ENCODE data around the gene ZNF750.

The ZNF750 gene

DNA sequence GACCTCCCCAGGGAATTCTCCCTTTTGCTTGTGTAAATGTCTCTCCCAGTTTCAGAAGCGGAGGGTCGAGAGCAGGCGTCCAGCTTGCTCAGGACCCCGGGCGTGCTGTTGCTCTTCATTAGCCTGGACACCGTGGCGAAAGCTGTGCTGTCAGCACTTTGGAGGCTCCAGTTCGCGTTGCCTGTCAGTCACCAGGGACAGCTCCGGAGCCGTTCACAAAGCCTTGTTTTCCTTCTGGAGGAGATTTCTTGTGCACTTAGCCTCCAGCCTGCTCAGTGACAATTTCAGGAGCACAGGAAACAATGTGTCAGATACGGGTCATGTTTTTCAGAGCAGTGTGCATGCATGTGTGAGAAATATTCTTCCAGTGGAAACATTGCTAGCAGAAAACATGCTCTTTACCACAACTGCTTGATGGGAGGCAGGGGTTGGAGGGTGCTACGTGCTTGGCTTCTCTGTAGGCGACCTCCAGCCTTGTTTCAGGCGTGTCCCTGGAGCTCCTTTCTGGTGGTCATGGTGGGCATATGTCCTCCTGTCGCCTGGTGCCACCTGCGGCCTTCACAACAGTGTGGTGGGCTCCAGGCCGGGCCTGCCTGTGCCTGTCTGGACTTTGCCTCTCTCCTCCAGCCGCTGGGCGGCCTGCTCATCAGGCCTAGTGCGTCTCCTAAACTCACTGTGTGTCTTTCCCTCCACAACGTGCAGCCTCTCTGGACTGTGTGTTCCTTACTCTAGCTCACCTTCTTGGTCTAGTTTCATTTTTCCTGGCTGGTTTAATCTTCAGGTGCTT is 29.0 kb downstream of the ZNF750 start:
- no peak for DNase-seq

- no peak for DNase-seq
These were observed 30.6 kb downstream of the ZNF750 start for GRCh38 chr17:82808921-82809905.

DNA sequence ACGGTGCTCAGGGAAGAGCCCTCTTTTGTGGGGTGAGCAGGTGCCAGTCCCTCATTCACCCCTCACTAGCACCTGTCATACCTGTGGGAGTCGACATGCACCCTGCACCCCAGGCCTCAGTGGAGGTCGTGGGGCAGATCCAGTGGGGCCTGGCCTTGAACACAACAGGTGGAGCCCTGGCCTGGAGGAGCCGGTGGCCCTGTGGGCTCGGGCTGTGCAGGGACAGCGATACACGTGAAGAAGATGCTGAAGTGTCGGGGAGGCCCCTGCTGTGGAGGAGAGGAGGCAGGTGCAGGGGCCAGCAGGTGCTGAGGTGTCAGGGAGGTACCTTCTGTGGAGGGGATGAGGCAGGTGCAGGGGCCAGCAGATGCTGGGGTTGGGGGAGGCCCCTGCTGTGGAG is 31.8 kb downstream of the ZNF750 start:
- peak; percentile 50 for DNase-seq

- DNase-seq, result no peak
These were observed 32.3 kb downstream of the ZNF750 start for GRCh38 chr17:82807562-82807961.

- DNase-seq, result no peak
These were observed 32.7 kb downstream of the ZNF750 start for GRCh38 chr17:82807101-82807500.

DNA sequence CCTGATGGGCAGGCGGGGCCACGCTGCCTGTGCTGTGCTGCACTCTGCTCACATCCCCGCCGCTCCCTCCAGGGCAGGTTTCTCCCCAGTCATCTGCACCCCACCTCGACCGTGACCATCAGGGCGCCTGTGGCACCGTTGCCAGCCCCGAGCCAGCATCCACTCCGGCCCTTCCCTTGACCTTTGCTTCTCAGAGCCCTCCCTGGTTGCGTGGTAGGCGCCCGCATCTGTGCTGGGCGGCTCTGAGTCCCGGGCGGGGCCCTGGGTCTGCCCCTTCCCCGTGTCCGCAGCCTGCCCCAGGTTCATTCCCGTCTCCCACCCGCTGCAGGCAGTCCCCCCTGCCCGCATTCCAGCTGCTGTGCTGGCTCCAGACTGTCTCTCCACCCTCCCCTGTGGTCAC is 33.2 kb downstream of the ZNF750 start:
- DNase-seq, result no peak

- DNase-seq, result no peak
These were observed 34.0 kb downstream of the ZNF750 start for GRCh38 chr17:82805823-82806222.

DNA sequence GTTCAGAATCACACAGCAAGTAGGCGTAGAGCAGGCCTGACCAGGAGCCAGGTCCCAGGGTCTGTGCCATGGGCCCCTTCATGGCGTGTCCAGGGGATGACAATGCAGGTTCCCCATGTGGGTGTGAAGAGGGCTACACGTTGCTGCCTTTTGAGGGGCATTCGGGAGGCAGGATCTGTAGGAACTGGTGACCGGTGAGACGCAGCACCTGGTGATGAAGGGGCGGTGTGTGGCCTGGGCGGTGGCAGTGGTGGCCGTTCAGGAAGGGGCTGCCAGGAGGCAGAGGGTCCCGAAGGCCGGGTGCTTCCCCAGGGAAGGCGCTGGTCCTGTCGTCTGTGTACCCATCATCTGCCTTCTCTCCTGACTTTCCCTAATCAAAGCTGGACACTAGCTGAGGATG is 34.6 kb downstream of the ZNF750 start:
- no peak for DNase-seq

DNA sequence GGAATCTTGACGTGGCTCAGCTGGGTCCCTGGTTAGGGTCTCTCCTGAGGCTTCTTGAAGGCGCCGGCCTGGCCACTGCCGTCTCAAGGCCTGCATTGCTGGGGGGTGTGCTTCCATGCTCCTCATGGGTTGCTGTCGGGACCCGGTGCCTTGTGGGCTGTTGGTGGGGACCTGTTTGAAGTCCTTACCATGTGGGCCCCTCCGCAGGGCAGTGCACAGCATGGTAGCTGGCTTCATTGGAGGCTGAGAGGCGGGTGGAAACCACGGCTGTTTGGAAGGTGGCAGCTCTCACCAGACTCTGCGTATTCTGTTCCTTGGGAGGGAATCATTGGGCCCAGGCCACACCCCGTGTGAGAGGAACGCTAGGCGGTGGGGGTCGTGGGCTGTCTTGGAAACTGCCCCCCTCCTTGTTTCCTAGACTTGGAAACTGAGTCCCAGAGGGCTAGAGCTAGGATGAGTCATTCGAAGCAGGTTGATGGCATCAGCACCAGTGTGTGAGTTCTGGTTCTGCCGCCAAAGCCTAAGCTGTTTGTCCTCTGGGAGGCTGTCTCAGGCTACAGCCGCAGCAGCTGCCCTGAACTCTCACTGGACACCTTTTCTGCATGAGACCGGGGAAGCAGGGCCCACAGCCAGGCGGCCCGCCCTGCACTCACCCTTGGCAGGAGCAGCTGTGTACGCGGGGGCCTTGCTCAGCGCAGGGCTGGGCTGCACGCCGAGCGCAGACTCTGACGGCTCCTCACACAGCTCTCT is 35.2 kb downstream of the ZNF750 start:
- DNase-seq, result no peak

GRCh38 chr17:82803606-82804005 is 36.2 kb downstream of the ZNF750 start:
- DNase-seq, result no peak

GRCh38 chr17:82803185-82803584 is 36.6 kb downstream of the ZNF750 start:
- no peak for DNase-seq

- no peak for DNase-seq
These were observed 37.6 kb downstream of the ZNF750 start for GRCh38 chr17:82802075-82802780.

DNA sequence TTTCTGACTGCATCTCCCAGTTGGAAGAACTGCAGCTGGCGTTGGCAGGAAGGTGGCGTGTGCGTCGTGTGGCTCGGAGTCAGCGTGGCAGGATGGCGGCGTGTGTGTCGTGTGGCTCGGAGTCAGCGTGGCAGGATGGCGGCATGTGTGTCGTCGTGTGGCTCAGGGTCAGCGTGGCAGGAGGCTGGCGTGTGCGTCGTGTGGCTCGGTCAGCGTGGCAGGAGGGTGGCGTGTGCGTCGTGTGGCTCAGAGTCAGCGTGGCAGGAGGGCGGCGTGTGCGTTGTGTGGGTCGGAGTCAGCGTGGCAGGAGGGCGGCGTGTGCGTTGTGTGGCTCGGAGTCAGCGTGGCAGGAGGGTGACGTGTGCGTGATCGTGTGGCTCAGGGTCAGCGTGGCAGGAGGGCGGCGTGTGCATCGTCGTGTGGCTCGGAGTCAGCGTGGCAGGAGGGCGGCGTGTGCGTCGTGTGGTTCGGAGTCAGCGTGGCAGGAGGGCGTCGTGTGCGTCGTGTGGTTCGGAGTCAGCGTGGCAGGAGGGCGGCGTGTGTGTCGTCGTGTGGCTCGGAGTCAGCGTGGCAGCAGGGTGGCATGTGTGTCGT is 38.3 kb downstream of the ZNF750 start:
- no peak for DNase-seq

DNA sequence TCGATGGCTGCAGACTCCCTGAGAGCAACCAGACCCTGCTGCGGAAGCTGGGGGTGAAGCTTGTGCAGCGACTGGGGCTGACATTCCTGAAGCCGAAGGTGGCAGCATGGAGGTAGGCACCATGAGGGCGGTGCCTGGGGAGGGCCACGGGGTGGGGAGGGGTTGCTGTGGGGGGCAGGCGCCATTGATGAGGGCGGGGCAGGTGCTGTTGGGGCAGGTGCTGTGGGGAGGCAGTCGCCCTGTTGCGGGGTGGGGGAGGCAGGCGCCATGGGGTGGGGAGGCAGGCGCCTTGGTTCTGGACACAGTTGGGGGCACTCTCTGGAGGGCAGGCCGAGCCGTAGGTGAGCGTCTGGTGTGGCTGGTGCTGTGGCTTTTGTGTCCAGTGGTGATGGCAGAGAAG is 38.9 kb downstream of the ZNF750 start:
- no peak for DNase-seq

GRCh38 chr17:82799591-82799990 is 40.2 kb downstream of the ZNF750 start:
- no peak for DNase-seq

- no peak for DNase-seq
These were observed 41.1 kb downstream of the ZNF750 start for GRCh38 chr17:82798752-82799151.

DNA sequence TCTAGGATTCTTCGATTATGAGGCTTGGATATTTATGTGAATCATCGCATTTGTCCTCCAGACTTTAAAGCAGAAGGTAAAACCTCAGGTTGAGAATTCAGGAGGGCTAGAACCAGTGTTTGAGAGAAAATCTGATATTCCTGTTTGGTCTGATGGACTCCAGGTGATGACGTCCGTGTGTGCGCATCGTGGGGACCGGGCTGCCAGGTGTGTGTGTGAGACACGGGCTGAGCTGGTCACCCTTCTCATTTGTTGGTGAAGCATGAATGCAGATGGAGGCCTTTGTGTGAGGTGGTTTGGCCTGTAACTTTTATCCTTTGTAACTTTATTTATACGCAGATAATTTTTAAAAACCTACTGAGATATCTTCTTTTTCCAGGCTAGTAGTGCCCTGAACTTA is 42.8 kb downstream of the ZNF750 start:
- DNase-seq, result no peak

DNA sequence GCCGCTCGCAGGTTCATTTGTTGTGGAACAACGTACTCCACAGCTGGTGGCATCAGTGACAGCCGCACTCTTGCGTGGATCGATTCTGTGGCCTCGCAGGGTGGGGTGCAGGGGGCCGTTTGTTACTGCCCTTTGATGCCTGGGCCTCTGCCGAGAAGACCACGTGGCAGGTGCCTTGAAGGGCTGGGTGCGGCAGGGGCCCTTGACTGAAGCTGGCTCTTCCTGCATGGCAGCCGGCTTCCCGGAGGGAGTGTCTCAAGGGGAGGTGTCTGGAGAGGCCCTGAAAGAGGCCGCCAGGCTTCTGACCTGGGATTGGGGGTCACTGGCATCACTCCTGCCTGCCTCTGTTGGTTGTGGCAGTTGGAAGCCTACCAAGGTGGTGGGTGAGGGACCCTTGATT is 44.2 kb downstream of the ZNF750 start:
- DNase-seq, result peak; percentile 80

DNA sequence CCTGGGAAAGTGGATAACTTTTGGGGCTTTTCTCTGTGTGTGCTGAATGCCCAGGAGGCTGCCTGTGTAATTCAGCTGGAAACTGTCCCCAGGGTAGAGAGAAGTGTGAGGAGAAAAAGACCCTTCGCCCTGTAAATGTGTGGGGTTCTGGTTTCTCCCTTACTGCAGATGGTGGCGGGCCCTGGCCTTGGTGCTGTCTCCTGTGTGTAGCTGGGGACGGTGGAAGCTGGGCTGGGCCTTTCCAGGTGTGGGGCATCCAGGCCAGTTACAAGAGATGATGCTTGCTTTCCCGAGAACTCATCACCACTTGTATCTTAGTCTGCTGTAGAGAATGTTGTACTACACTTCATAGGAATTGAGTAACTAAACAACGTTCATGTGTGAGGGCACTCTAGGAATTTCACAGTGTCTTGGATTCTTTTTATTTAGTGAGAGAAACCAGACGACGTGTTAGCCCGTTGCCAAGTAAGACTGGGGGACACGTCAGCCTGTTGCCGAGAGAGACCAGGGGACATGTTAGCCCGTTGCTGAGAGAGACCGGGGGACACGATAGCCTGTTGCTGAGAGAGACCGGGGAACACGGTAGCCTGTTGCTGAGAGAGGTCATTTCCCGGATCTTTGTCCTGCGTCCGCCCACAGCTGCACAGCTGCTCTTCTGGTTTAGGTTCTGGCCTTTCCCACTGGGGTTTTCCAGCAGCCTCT is 44.9 kb downstream of the ZNF750 start:
- DNase-seq, result no peak

GRCh38 chr17:82793974-82794630 is 45.7 kb downstream of the ZNF750 start:
- DNase-seq, result peak; percentile 77

GRCh38 chr17:82791532-82791931 is 48.3 kb downstream of the ZNF750 start:
- DNase-seq, result no peak

All from NCI-H510A (cell line).